Vagina (tissue), 2 donors: Measurements from ENCODE around the gene DEGS1. TPM values are rescaled to one million over a fixed set of nuclear protein-coding genes. Genes with fewer than 3 reads are reported as not detected.

Source experiments
- DNase-seq, 2 donors: peaks; one replicate each; pipeline ENCODE4 v3.0.0-alpha.2; 2017; ENCODE audit errors: extremely low spot score in 2 of 2
- H3K27ac ChIP-seq: fragments of 200-600 bp; sonication (generic); one replicate; pipeline ENCODE4 v1.5.1; 2019
- H3K27me3 ChIP-seq: fragments of 200-600 bp; sonication (generic); one replicate; pipeline ENCODE4 v1.5.1; 2019
- H3K36me3 ChIP-seq, 2 donors: fragments of 200-600 bp; sonication (generic); one replicate each; pipeline ENCODE4 v1.5.1; 2017 to 2019
- H3K4me1 ChIP-seq: fragments of 200-600 bp; sonication (generic); one replicate; pipeline ENCODE4 v1.5.1; 2019
- H3K4me3 ChIP-seq, 2 donors: fragments of 200-600 bp; sonication (generic); 1 replicate in 1 of 2; 2 replicates in 1 of 2; pipeline ENCODE4 v1.5.1; 2016 to 2019
- H3K9me3 ChIP-seq: fragments of 200-600 bp; sonication (generic); one replicate; pipeline ENCODE4 v1.5.1; 2019
- POLR2A ChIP-seq, 2 donors: fragments of 450-650 bp; IDR thresholded peaks; one replicate each; pipeline ENCODE4 v1.6.1; 2017; ENCODE audit warnings: antibody characterized with exemption in 2 of 2, mild to moderate bottlenecking in 2 of 2, moderate library complexity in 2 of 2
- POLR2AphosphoS5 ChIP-seq, 2 donors: sonication (generic); formaldehyde crosslinking; IDR thresholded peaks; one replicate each; pipeline ENCODE4 v1.9.0; 2017; ENCODE audit warnings: antibody characterized with exemption in 2 of 2, mild to moderate bottlenecking in 2 of 2, low read depth in 1 of 2; ENCODE audit not compliant: insufficient read depth in 1 of 2
- intact Hi-C: fragments of 100-400 bp; cut with DNase I; formaldehyde crosslinking; loops from one replicate; pipeline ENCODE4 v1.15.1; 2023
- total RNA-seq: library from RNA; depleted of rRNA; stranded (reverse); fragments of >200 nt; gene quantifications from one replicate; pipeline ENCODE4 v1.2.3, GENCODE V29; 2016
- TF ChIP-seq, protein P1 (sequence below), 3 experiments: fragments of 450-650 bp in 2 of 3; fragments of 200-600 bp in 1 of 3; sonication (generic) in 1 of 3; IDR thresholded peaks; one replicate each; pipeline ENCODE4 v1.5.1; 2017 to 2019; ENCODE audit warnings: antibody characterized with exemption in 3 of 3, mild to moderate bottlenecking in 2 of 3, moderate library complexity in 2 of 3

DEGS1 gene
- total RNA-seq, 1 donor from 2014 or later = 130 TPM

DNA sequence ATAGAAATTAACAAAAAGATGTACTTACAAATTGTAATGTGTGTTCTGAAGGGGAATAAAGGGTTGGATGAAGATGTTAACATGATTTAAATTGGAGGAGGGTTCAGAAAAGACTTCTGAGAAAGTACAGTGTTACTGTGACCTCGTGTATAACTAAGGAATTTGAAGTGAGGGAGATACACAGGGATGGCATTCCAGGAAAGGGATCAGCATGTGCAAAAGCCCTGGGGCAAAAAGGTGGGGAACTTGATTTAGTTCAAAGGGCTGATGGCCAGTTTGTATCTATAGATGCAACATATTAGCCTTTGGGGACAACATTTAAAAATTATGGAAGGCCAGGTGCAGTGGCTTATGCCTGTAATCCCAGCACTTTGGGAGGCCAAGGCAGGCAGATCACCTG lies 33.3 kb upstream of the DEGS1 start:
- no peak for DNase-seq
- H3K4me1 ChIP-seq = no peaks in the 10 kb centered on the region
- intact Hi-C loops = no loop called here
- no peaks in the 10 kb centered on the region for H3K27me3 ChIP-seq
- TF ChIP-seq POLR2A (IDR thresholded peaks at IDR 0.05) = no peak
- TF ChIP-seq POLR2AphosphoS5 (IDR thresholded peaks at IDR 0.05; ENCODE audit: insufficient read depth in 1 of 2, low read depth in 1 of 2) = no peak
- TF ChIP-seq, protein P1, sequence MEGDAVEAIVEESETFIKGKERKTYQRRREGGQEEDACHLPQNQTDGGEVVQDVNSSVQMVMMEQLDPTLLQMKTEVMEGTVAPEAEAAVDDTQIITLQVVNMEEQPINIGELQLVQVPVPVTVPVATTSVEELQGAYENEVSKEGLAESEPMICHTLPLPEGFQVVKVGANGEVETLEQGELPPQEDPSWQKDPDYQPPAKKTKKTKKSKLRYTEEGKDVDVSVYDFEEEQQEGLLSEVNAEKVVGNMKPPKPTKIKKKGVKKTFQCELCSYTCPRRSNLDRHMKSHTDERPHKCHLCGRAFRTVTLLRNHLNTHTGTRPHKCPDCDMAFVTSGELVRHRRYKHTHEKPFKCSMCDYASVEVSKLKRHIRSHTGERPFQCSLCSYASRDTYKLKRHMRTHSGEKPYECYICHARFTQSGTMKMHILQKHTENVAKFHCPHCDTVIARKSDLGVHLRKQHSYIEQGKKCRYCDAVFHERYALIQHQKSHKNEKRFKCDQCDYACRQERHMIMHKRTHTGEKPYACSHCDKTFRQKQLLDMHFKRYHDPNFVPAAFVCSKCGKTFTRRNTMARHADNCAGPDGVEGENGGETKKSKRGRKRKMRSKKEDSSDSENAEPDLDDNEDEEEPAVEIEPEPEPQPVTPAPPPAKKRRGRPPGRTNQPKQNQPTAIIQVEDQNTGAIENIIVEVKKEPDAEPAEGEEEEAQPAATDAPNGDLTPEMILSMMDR (IDR thresholded peaks at IDR 0.05) = no peak
- peaks cover 0 to 10% of the 10 kb centered on the region in 2 donors for H3K36me3 ChIP-seq
- no peak overlapping the region for H3K27ac ChIP-seq
- no peaks in the 10 kb centered on the region for H3K9me3 ChIP-seq
- H3K4me3 ChIP-seq = no peak overlapping the region

- H3K9me3 ChIP-seq = no peaks in the 10 kb centered on the region
- H3K27me3 ChIP-seq = no peaks in the 10 kb centered on the region
- H3K27ac ChIP-seq = no peak overlapping the region
- DNase-seq = no peak
- no peaks in the 10 kb centered on the region for H3K4me1 ChIP-seq
- peaks cover 0 to 10% of the 10 kb centered on the region in 2 donors for H3K36me3 ChIP-seq
- TF ChIP-seq, protein P1 (IDR thresholded peaks at IDR 0.05) = no peak
- TF ChIP-seq POLR2A (IDR thresholded peaks at IDR 0.05) (no peak), POLR2AphosphoS5 (IDR thresholded peaks at IDR 0.05; ENCODE audit: insufficient read depth in 1 of 2, low read depth in 1 of 2) (no peak)
- intact Hi-C loops = no loop called here
- no peak overlapping the region for H3K4me3 ChIP-seq
Observed at GRCh38 chr1:224151117-224151516, 31.9 kb upstream of the DEGS1 start.

DNA sequence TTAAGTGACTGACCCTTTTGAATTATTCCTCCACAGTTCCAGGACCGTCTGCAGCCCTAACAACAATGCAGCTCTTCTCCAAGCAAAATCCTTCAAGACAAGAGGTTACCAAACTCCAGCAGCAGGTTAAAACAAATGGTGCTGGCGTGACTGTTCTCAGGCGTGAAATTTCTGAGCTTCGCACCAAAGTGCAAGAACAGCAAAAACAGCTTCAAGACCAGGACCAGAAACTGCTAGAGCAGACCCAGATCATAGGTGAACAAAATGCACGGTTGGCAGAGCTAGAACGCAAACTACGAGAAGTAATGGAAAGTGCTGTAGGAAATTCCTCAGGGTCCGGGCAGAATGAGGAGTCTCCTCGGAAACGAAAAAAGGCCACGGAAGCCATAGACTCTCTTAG lies 25.7 kb upstream of the DEGS1 start:
- intact Hi-C loops = no loop called here
- Histone ChIP-seq H3K27me3 (no peaks in the 10 kb centered on the region), H3K4me3 (no peak overlapping the region), H3K4me1 (no peaks in the 10 kb centered on the region), H3K27ac (no peak overlapping the region), H3K36me3 (peaks cover 0 to 38% of the 10 kb centered on the region in 2 donors), H3K9me3 (no peaks in the 10 kb centered on the region)
- no peak for DNase-seq
- TF ChIP-seq POLR2AphosphoS5 (IDR thresholded peaks at IDR 0.05; ENCODE audit: insufficient read depth in 1 of 2, low read depth in 1 of 2) (no peak), POLR2A (IDR thresholded peaks at IDR 0.05) (no peak)
- TF ChIP-seq, protein P1 (IDR thresholded peaks at IDR 0.05) = no peak

DNA sequence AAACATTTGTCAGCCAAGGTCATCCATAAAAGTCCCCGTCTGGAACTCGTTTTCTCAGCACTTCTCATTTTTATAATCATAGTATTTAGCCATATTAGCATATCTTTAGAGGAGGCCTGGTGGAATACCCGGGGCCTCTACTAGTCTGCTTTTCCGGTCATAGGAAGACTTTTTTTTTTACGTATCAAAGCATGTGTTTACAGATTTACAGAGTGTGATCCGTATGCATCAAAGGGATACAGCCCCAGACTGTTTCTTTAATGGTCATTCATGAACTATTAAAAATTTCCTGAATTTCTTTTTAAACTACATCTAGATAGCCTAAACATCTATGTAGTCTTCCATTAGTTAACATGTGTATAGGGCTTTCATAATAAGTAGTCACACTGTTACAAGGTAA lies 23.5 kb upstream of the DEGS1 start:
- intact Hi-C loops = no loop called here
- TF ChIP-seq, protein P1 (IDR thresholded peaks at IDR 0.05) = no peak
- no peak for TF ChIP-seq POLR2AphosphoS5 (IDR thresholded peaks at IDR 0.05; ENCODE audit: insufficient read depth in 1 of 2, low read depth in 1 of 2)
- TF ChIP-seq POLR2A (IDR thresholded peaks at IDR 0.05) = no peak
- Histone ChIP-seq H3K27ac (no peak overlapping the region), H3K9me3 (no peaks in the 10 kb centered on the region), H3K4me3 (no peak overlapping the region), H3K4me1 (no peaks in the 10 kb centered on the region), H3K36me3 (peaks cover 0 to 28% of the 10 kb centered on the region in 2 donors), H3K27me3 (no peaks in the 10 kb centered on the region)
- DNase-seq = no peak

GRCh38 chr1:224160171-224160682 lies 22.8 kb upstream of the DEGS1 start:
- no peak for TF ChIP-seq POLR2AphosphoS5 (IDR thresholded peaks at IDR 0.05; ENCODE audit: insufficient read depth in 1 of 2, low read depth in 1 of 2)
- TF ChIP-seq, protein P1 (IDR thresholded peaks at IDR 0.05) = no peak
- no peak for TF ChIP-seq POLR2A (IDR thresholded peaks at IDR 0.05)
- intact Hi-C loops = no loop called here
- Histone ChIP-seq H3K36me3 (peaks cover 0 to 28% of the 10 kb centered on the region in 2 donors), H3K4me3 (no peak overlapping the region), H3K4me1 (no peaks in the 10 kb centered on the region), H3K9me3 (no peaks in the 10 kb centered on the region), H3K27ac (no peak overlapping the region), H3K27me3 (no peaks in the 10 kb centered on the region)
- DNase-seq = no peak
